Measurements from ENCODE around the gene CDK9.
"Not testable (repeated sequence)": the region's sequence is repeated elsewhere in the genome, so short reads cannot be mapped to it uniquely, and the experiment has no call there.

The CDK9 gene

GRCh38 chr9:127779136-127779981, 6.5 kb upstream of the CDK9 start:
- peaks cover 3% of the 10 kb centered on the region for H3K36me3 Mint-ChIP-seq
- H3K27ac Mint-ChIP-seq = peak overlapping the region; percentile 90
- peaks cover 23% of the 10 kb centered on the region for H3K4me1 Mint-ChIP-seq
- H3K27me3 Mint-ChIP-seq = no peaks in the 10 kb centered on the region
- peak overlapping the region; percentile 98 for H3K4me3 Mint-ChIP-seq
- ATAC-seq (ENCODE audit: low read depth) (peak; percentile 37), DNase-seq (ENCODE audit: low spot score in 2 of 2) (no peak)
- H3K9me3 Mint-ChIP-seq = no peaks in the 10 kb centered on the region

GRCh38 chr9:127780126-127780885, 5.5 kb upstream of the CDK9 start:
- no peak for ATAC-seq (ENCODE audit: low read depth)
- Mint-ChIP-seq H3K27me3 (no peaks in the 10 kb centered on the region), H3K4me1 (peaks cover 29% of the 10 kb centered on the region), H3K36me3 (peaks cover 3% of the 10 kb centered on the region), H3K9me3 (no peaks in the 10 kb centered on the region), H3K4me3 (no peak overlapping the region), H3K27ac (peak overlapping the region; percentile 90)
- no peak for DNase-seq (ENCODE audit: low spot score in 2 of 2)

GRCh38 chr9:127780909-127781308, 4.9 kb upstream of the CDK9 start:
- not testable (repeated sequence) for H3K36me3 Mint-ChIP-seq; DNase-seq (ENCODE audit: low spot score in 2 of 2); H3K27me3 Mint-ChIP-seq; H3K9me3 Mint-ChIP-seq; H3K4me3 Mint-ChIP-seq; ATAC-seq (ENCODE audit: low read depth)
- peak overlapping the region; percentile 79 for H3K27ac Mint-ChIP-seq
- peaks cover 29% of the 10 kb centered on the region for H3K4me1 Mint-ChIP-seq

- ATAC-seq (ENCODE audit: low read depth) (no peak), DNase-seq (ENCODE audit: low spot score in 2 of 2) (no peak)
- Mint-ChIP-seq H3K9me3 (no peaks in the 10 kb centered on the region), H3K27me3 (no peaks in the 10 kb centered on the region), H3K4me3 (no peak overlapping the region), H3K4me1 (peaks cover 29% of the 10 kb centered on the region), H3K27ac (peak overlapping the region; percentile 79), H3K36me3 (peaks cover 3% of the 10 kb centered on the region)
These were observed 4.0 kb upstream of the CDK9 start for GRCh38 chr9:127781806-127782205.

- H3K4me1 Mint-ChIP-seq = peaks cover 29% of the 10 kb centered on the region
- H3K4me3 Mint-ChIP-seq = peak overlapping the region; percentile 84
- DNase-seq (ENCODE audit: low spot score in 2 of 2) (peak in 1 of 2 donors; percentile 43), ATAC-seq (ENCODE audit: low read depth) (peak; percentile 8)
- H3K27ac Mint-ChIP-seq = peak overlapping the region; percentile 96
- H3K9me3 Mint-ChIP-seq = no peaks in the 10 kb centered on the region
- H3K27me3 Mint-ChIP-seq = no peaks in the 10 kb centered on the region
- H3K36me3 Mint-ChIP-seq = peaks cover 8% of the 10 kb centered on the region
These were observed 2.5 kb upstream of the CDK9 start for GRCh38 chr9:127783111-127784008.

GRCh38 chr9:127785023-127785932, 556 bp upstream of the CDK9 start:
- Mint-ChIP-seq H3K9me3 (no peaks in the 10 kb centered on the region), H3K36me3 (peaks cover 22% of the 10 kb centered on the region), H3K4me1 (peaks cover 33% of the 10 kb centered on the region), H3K4me3 (peak overlapping the region; percentile 89), H3K27ac (peak overlapping the region; percentile 96), H3K27me3 (no peaks in the 10 kb centered on the region)
- peak; percentile 95 for DNase-seq (ENCODE audit: low spot score in 2 of 2)
- ATAC-seq (ENCODE audit: low read depth) = peak; percentile 62

- ATAC-seq (ENCODE audit: low read depth) (no peak), DNase-seq (ENCODE audit: low spot score in 2 of 2) (no peak)
- Mint-ChIP-seq H3K4me3 (peak overlapping the region; percentile 89), H3K27ac (peak overlapping the region; percentile 55), H3K27me3 (no peaks in the 10 kb centered on the region), H3K9me3 (no peaks in the 10 kb centered on the region), H3K4me1 (peaks cover 32% of the 10 kb centered on the region), H3K36me3 (peaks cover 24% of the 10 kb centered on the region)
These were observed 905 bp downstream of the CDK9 start for GRCh38 chr9:127786773-127787104.

GRCh38 chr9:127788337-127789011, 2.6 kb downstream of the CDK9 start:
- peaks cover 27% of the 10 kb centered on the region for H3K4me1 Mint-ChIP-seq
- H3K27me3 Mint-ChIP-seq = no peaks in the 10 kb centered on the region
- H3K9me3 Mint-ChIP-seq = no peaks in the 10 kb centered on the region
- no peak for DNase-seq (ENCODE audit: low spot score in 2 of 2)
- no peak for ATAC-seq (ENCODE audit: low read depth)
- H3K4me3 Mint-ChIP-seq = no peak overlapping the region
- peaks cover 26% of the 10 kb centered on the region for H3K36me3 Mint-ChIP-seq
- no peak overlapping the region for H3K27ac Mint-ChIP-seq

- DNase-seq (ENCODE audit: low spot score in 2 of 2) = no peak
- ATAC-seq (ENCODE audit: low read depth) = no peak
- Mint-ChIP-seq H3K4me3 (no peak overlapping the region), H3K9me3 (no peaks in the 10 kb centered on the region), H3K27ac (no peak overlapping the region), H3K4me1 (peaks cover 22% of the 10 kb centered on the region), H3K36me3 (peaks cover 26% of the 10 kb centered on the region), H3K27me3 (no peaks in the 10 kb centered on the region)
These were observed 3.3 kb downstream of the CDK9 start for GRCh38 chr9:127789179-127789578.

- DNase-seq (ENCODE audit: low spot score in 2 of 2) (no peak), ATAC-seq (ENCODE audit: low read depth) (no peak)
- Mint-ChIP-seq H3K9me3 (no peaks in the 10 kb centered on the region), H3K27ac (peak overlapping the region; percentile 66), H3K36me3 (peaks cover 26% of the 10 kb centered on the region), H3K4me1 (peaks cover 14% of the 10 kb centered on the region), H3K27me3 (no peaks in the 10 kb centered on the region), H3K4me3 (no peak overlapping the region)
These were observed 4.4 kb downstream of the CDK9 start for GRCh38 chr9:127790094-127790855.

- no peak overlapping the region for H3K27ac Mint-ChIP-seq
- no peak for ATAC-seq (ENCODE audit: low read depth)
- peaks cover 26% of the 10 kb centered on the region for H3K36me3 Mint-ChIP-seq
- H3K4me3 Mint-ChIP-seq = no peak overlapping the region
- no peaks in the 10 kb centered on the region for H3K9me3 Mint-ChIP-seq
- no peaks in the 10 kb centered on the region for H3K27me3 Mint-ChIP-seq
- peaks cover 15% of the 10 kb centered on the region for H3K4me1 Mint-ChIP-seq
- no peak for DNase-seq (ENCODE audit: low spot score in 2 of 2)
These were observed 5.3 kb downstream of the CDK9 start for GRCh38 chr9:127791085-127791484.

GRCh38 chr9:127792417-127793031, 6.7 kb downstream of the CDK9 start:
- H3K27ac Mint-ChIP-seq = peak overlapping the region; percentile 4
- no peaks in the 10 kb centered on the region for H3K27me3 Mint-ChIP-seq
- peaks cover 23% of the 10 kb centered on the region for H3K36me3 Mint-ChIP-seq
- ATAC-seq (ENCODE audit: low read depth) = no peak
- peaks cover 22% of the 10 kb centered on the region for H3K4me1 Mint-ChIP-seq
- no peak overlapping the region for H3K4me3 Mint-ChIP-seq
- DNase-seq (ENCODE audit: low spot score in 2 of 2) = no peak
- no peaks in the 10 kb centered on the region for H3K9me3 Mint-ChIP-seq
